GM20000 (cell line): ENCODE measurements around the gene DDX5.

Experiments
- DNase-seq: peaks from one replicate; pipeline ENCODE4 v3.0.0; 2012; ENCODE audit warnings: low spot score
- CTCF ChIP-seq: IDR thresholded peaks from 2 replicates; pipeline ENCODE4 v1.5.1; 2012; ENCODE audit warnings: mild to moderate bottlenecking, control low read depth; ENCODE audit errors: extremely low read depth, missing control alignments

DDX5 gene

GRCh38 chr17:64532409-64532808, 26.3 kb upstream of the DDX5 start:
- no peak for TF ChIP-seq CTCF
- no peak for DNase-seq

GRCh38 chr17:64531955-64532371, 25.9 kb upstream of the DDX5 start:
- no peak for DNase-seq
- no peak for TF ChIP-seq CTCF

- no peak for DNase-seq
- TF ChIP-seq CTCF, result no peak
Observed at GRCh38 chr17:64529221-64529620, 23.1 kb upstream of the DDX5 start.

- TF ChIP-seq CTCF, result no peak
- no peak for DNase-seq
Observed at GRCh38 chr17:64527914-64528313, 21.8 kb upstream of the DDX5 start.

- no peak for TF ChIP-seq CTCF
- DNase-seq, result no peak
Observed at GRCh38 chr17:64520359-64520758, 14.3 kb upstream of the DDX5 start.

GRCh38 chr17:64519601-64520000, 13.5 kb upstream of the DDX5 start:
- no peak for DNase-seq
- no peak for TF ChIP-seq CTCF

GRCh38 chr17:64515829-64516228, 9.7 kb upstream of the DDX5 start:
- no peak for TF ChIP-seq CTCF
- DNase-seq, result no peak
